HepG2 (cell line): ENCODE measurements around the gene TAGLN2. TPM values are rescaled to one million over a fixed set of nuclear protein-coding genes. Genes with fewer than 3 reads are reported as not detected.
A peak's percentile ranks its signal among the peaks of the same experiment; 100 is the strongest.

Experiments used
- HMGXB4 ChIP-seq, 2 experiments: sonication (generic) in 1 of 2; formaldehyde crosslinking in 1 of 2; IDR thresholded peaks; 2 replicates each; pipeline versions ENCODE4 v1.4.0 to v1.6.1; 2018 to 2020; ENCODE audit warnings: missing genetic modification reagents in 2 of 2, borderline replicate concordance in 1 of 2, low read depth in 1 of 2, mild to moderate bottlenecking in 1 of 2, missing biosample characterization in 1 of 2
- KDM3A ChIP-seq: IDR thresholded peaks from 2 replicates; pipeline ENCODE4 v1.6.1; 2018; ENCODE audit warnings: low read depth, missing compliant biosample characterization
- MYC ChIP-seq: sonication (generic); formaldehyde crosslinking; IDR thresholded peaks from 2 replicates; pipeline ENCODE4 v1.9.0; 2021; ENCODE audit warnings: missing genetic modification reagents, borderline replicate concordance
- POGK ChIP-seq: sonication (generic); formaldehyde crosslinking; conservative IDR thresholded peaks from 2 replicates; pipeline ENCODE4 v1.8.0; 2022; ENCODE audit warnings: mild to moderate bottlenecking, moderate library complexity, missing genetic modification reagents
- RAD21 ChIP-seq: fragments of 450-650 bp; formaldehyde crosslinking; IDR thresholded peaks from 2 replicates; pipeline ENCODE4 v1.5.0; 2020; ENCODE audit warnings: mild to moderate bottlenecking
- SNRNP70 ChIP-seq: fragments of 200-400 bp; formaldehyde crosslinking; IDR thresholded peaks from 2 replicates; pipeline ENCODE4 v1.6.1; 2017; ENCODE audit warnings: mild to moderate bottlenecking, low read depth, low read length, moderate library complexity
- SP2 ChIP-seq: sonication (generic); formaldehyde crosslinking; IDR thresholded peaks from 2 replicates; pipeline ENCODE4 v1.5.1; 2020; ENCODE audit warnings: mild to moderate bottlenecking, missing genetic modification reagents
- STAG1 ChIP-seq: sonication (generic); formaldehyde crosslinking; IDR thresholded peaks from 2 replicates; pipeline ENCODE4 v1.4.0; 2020; ENCODE audit warnings: missing genetic modification reagents
- SUZ12 ChIP-seq: fragments of 150-350 bp; IDR thresholded peaks from 2 replicates; pipeline ENCODE4 v1.6.1; 2014; ENCODE audit warnings: low read depth, low read length
- XRCC5 ChIP-seq: fragments of 200-400 bp; formaldehyde crosslinking; optimal IDR thresholded peaks from 2 replicates; pipeline ENCODE3; 2017; ENCODE audit warnings: mild to moderate bottlenecking, low read length
- YY1 ChIP-seq: IDR thresholded peaks from 2 replicates; pipeline ENCODE4 v1.6.1; 2011; ENCODE audit warnings: low read length, low read depth, moderate library complexity, mild to moderate bottlenecking; ENCODE audit not compliant: insufficient read depth, insufficient replicate concordance
- ZNF10 ChIP-seq: sonication (generic); formaldehyde crosslinking; IDR thresholded peaks from 2 replicates; pipeline ENCODE4 v1.4.0; 2020; ENCODE audit warnings: mild to moderate bottlenecking, low read depth, missing genetic modification reagents, borderline replicate concordance
- ZNF263 ChIP-seq: sonication (generic); formaldehyde crosslinking; IDR thresholded peaks from 2 replicates; pipeline ENCODE4 v1.4.0; 2020; ENCODE audit warnings: missing genetic modification reagents
- ZNF574 ChIP-seq: sonication (generic); formaldehyde crosslinking; IDR thresholded peaks from 2 replicates; pipeline ENCODE4 v1.4.0; 2020; ENCODE audit warnings: missing genetic modification reagents
- ZSCAN22 ChIP-seq: sonication (generic); formaldehyde crosslinking; IDR thresholded peaks from 2 replicates; pipeline ENCODE4 v1.4.0; 2020; ENCODE audit warnings: mild to moderate bottlenecking, missing genetic modification reagents
- polyA plus RNA-seq, 8 experiments: library from polyadenylated mRNA; depleted of rRNA in 3 of 8; stranded (reverse) in 7 of 8; unstranded in 1 of 8; fragments of >200 nt; fragmentation: Illumina TruSeq in 4 of 8; extraction: Trizol in 4 of 8; gene quantifications; 2 replicates each; pipeline versions ENCODE4 v1.2.1 to v1.2.3, GENCODE V29; 2011 to 2016; ENCODE audit warnings: low read depth in 4 of 8, missing spikeins in 1 of 8, mixed read lengths in 1 of 8; ENCODE audit not compliant: insufficient read depth in 1 of 8
- total RNA-seq, 5 experiments: library from RNA; depleted of rRNA; stranded (reverse); fragments of >200 nt; fragmentation: Illumina TruSeq; extraction: Trizol; gene quantifications; 2 replicates each; pipeline ENCODE4 v1.2.3, GENCODE V29; 2016; ENCODE audit warnings: low read depth in 1 of 5
- TF ChIP-seq, protein P1 (sequence below): sonication (generic); formaldehyde crosslinking; IDR thresholded peaks from 2 replicates; pipeline ENCODE4 v1.5.0; 2020; ENCODE audit warnings: missing genetic modification reagents, mild to moderate bottlenecking, borderline replicate concordance
- TF ChIP-seq, protein P2 (sequence below): fragments of 450-650 bp; IDR thresholded peaks from 2 replicates; pipeline ENCODE4 v1.6.1; 2016

TAGLN2 gene
- total and polyA plus RNA-seq, 2 of the 13 experiments (the other 11 are each of a cell fraction or from before 2014, with no cell fraction given), result 6.7 to 17.2 TPM

- TF ChIP-seq SP2 (CRISPR knock-in tag) (0 out of 2 replicates have a peak, but pooled peaks have one; percentile 43), SUZ12 (0 out of 2 replicates have a peak, but pooled peaks have one; percentile 17), HMGXB4 (CRISPR knock-in tag; IDR thresholded peaks at IDR 0.05; ENCODE audit: borderline replicate concordance in 1 of 2, low read depth in 1 of 2) (no peak), POGK (CRISPR knock-in tag) (peak; percentile 54; the same call in 1 of the 2 replicates), RAD21 (CRISPR knock-in tag) (peak; percentile 56; the same call in 1 of the 2 replicates), KDM3A (CRISPR knock-in tag) (0 out of 2 replicates have a peak, but pooled peaks have one; percentile 39), YY1 (peak; percentile 25), SNRNP70 (no peak), MYC (CRISPR knock-in tag) (peak; percentile 62; the same call in 1 of the 2 replicates), ZNF574 (CRISPR knock-in tag) (peak; percentile 46; the same call in 1 of the 2 replicates), ZNF10 (CRISPR knock-in tag) (no peak), ZNF263 (no peak), ZSCAN22 (no peak), XRCC5 (peak; percentile 51), STAG1 (peak; percentile 43)
- TF ChIP-seq, protein P1, sequence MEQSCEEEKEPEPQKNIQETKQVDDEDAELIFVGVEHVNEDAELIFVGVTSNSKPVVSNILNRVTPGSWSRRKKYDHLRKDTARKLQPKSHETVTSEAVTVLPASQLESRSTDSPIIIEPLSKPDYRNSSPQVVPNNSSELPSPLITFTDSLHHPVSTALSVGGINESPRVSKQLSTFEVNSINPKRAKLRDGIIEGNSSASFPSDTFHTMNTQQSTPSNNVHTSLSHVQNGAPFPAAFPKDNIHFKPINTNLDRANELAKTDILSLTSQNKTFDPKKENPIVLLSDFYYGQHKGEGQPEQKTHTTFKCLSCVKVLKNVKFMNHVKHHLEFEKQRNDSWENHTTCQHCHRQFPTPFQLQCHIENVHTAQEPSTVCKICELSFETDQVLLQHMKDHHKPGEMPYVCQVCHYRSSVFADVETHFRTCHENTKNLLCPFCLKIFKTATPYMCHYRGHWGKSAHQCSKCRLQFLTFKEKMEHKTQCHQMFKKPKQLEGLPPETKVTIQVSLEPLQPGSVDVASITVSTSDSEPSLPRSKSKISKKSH (CRISPR knock-in tag), result no peak
- TF ChIP-seq, protein P2, sequence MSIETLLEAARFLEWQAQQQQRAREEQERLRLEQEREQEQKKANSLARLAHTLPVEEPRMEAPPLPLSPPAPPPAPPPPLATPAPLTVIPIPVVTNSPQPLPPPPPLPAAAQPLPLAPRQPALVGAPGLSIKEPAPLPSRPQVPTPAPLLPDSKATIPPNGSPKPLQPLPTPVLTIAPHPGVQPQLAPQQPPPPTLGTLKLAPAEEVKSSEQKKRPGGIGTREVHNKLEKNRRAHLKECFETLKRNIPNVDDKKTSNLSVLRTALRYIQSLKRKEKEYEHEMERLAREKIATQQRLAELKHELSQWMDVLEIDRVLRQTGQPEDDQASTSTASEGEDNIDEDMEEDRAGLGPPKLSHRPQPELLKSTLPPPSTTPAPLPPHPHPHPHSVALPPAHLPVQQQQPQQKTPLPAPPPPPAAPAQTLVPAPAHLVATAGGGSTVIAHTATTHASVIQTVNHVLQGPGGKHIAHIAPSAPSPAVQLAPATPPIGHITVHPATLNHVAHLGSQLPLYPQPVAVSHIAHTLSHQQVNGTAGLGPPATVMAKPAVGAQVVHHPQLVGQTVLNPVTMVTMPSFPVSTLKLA, result peak; percentile 85
Observed at GRCh38 chr1:159945483-159946241, 20.4 kb upstream of the TAGLN2 start, which contains the start of gene IGSF9 (continued).
